Liver (tissue), 9 donors: ENCODE results near the gene ACSL1. TPM values are rescaled to one million over a fixed set of nuclear protein-coding genes. Genes with fewer than 3 reads are reported as not detected.

Experiments used
- DNase-seq: peaks from one replicate; pipeline ENCODE4 v3.0.0-alpha.2; 2017; ENCODE audit warnings: low spot score
- H3K27ac ChIP-seq, 2 donors: one replicate each; pipeline ENCODE4 v1.7.0; 2013; ENCODE audit warnings: inconsistent platforms in 2 of 2, low read length in 2 of 2, control low read depth in 1 of 2, low read depth in 1 of 2, mild to moderate bottlenecking in 1 of 2
- H3K27me3 ChIP-seq, 4 donors: one replicate each; pipeline versions ENCODE4 v1.6.1 to v1.7.0; 2013; ENCODE audit warnings: low read length in 3 of 4, inconsistent platforms in 1 of 4, mild to moderate bottlenecking in 1 of 4, moderate library complexity in 1 of 4; ENCODE audit not compliant: control insufficient read depth in 4 of 4, insufficient read depth in 4 of 4
- H3K36me3 ChIP-seq, 4 donors: one replicate each; pipeline versions ENCODE4 v1.6.1 to v1.7.0; 2013; ENCODE audit warnings: low read length in 3 of 4, mild to moderate bottlenecking in 3 of 4, low read depth in 1 of 4, moderate library complexity in 1 of 4; ENCODE audit not compliant: control insufficient read depth in 4 of 4, insufficient read depth in 3 of 4
- H3K4me1 ChIP-seq, 4 donors: one replicate each; pipeline versions ENCODE4 v1.6.1 to v1.7.0; 2013; ENCODE audit warnings: low read length in 3 of 4, mild to moderate bottlenecking in 3 of 4, moderate library complexity in 1 of 4; ENCODE audit not compliant: control insufficient read depth in 4 of 4, insufficient read depth in 4 of 4
- H3K4me3 ChIP-seq, 3 donors: one replicate each; pipeline versions ENCODE4 v1.6.1 to v1.7.0; 2013; ENCODE audit warnings: low read length in 3 of 3, control low read depth in 1 of 3, low read depth in 1 of 3, mild to moderate bottlenecking in 1 of 3
- H3K9ac ChIP-seq, 2 donors: one replicate each; pipeline ENCODE4 v1.7.0; 2013; ENCODE audit warnings: low read length in 2 of 2, mild to moderate bottlenecking in 2 of 2, moderate library complexity in 2 of 2, control low read depth in 1 of 2, low read depth in 1 of 2
- H3K9me3 ChIP-seq, 4 donors: one replicate each; pipeline versions ENCODE4 v1.6.1 to v1.7.0; 2013; ENCODE audit warnings: low read length in 3 of 4; ENCODE audit not compliant: control insufficient read depth in 4 of 4
- ATF3 ChIP-seq: IDR thresholded peaks from 2 replicates; pipeline ENCODE4 v1.6.1; 2016; ENCODE audit warnings: antibody characterized with exemption
- CTCF ChIP-seq: fragments of 150-350 bp; IDR thresholded peaks from 2 replicates; pipeline ENCODE4 v1.5.1; 2017; ENCODE audit warnings: improper control_type of control experiment, low read depth, low read length; ENCODE audit not compliant: missing input control
- EGR1 ChIP-seq, 2 donors: IDR thresholded peaks; 2 replicates each; pipeline ENCODE4 v1.6.1; 2016 to 2018; ENCODE audit warnings: antibody characterized with exemption in 2 of 2, low read depth in 2 of 2
- FOXA1 ChIP-seq: IDR thresholded peaks from 2 replicates; pipeline ENCODE4 v1.6.1; 2016; ENCODE audit warnings: antibody characterized with exemption
- HNF4G ChIP-seq: IDR thresholded peaks from 2 replicates; pipeline ENCODE4 v1.6.1; 2016; ENCODE audit warnings: antibody characterized with exemption
- JUND ChIP-seq, 2 donors: IDR thresholded peaks; 2 replicates each; pipeline ENCODE4 v1.6.1; 2016; ENCODE audit warnings: antibody characterized with exemption in 2 of 2
- MAX ChIP-seq: IDR thresholded peaks from 2 replicates; pipeline ENCODE4 v1.6.1; 2016; ENCODE audit warnings: antibody characterized with exemption
- NR2F2 ChIP-seq: IDR thresholded peaks from 2 replicates; pipeline ENCODE4 v1.6.1; 2016; ENCODE audit warnings: antibody characterized with exemption
- RAD21 ChIP-seq, 2 donors: IDR thresholded peaks; 2 replicates each; pipeline ENCODE4 v1.6.1; 2016; ENCODE audit warnings: antibody characterized with exemption in 2 of 2, mild to moderate bottlenecking in 2 of 2
- REST ChIP-seq: IDR thresholded peaks from 2 replicates; pipeline ENCODE4 v1.6.1; 2016; ENCODE audit warnings: antibody characterized with exemption, mild to moderate bottlenecking
- RXRA ChIP-seq, 2 donors: IDR thresholded peaks; 2 replicates each; pipeline ENCODE4 v1.6.1; 2017 to 2018; ENCODE audit warnings: antibody characterized with exemption in 2 of 2, mild to moderate bottlenecking in 1 of 2
- SP1 ChIP-seq: IDR thresholded peaks from 2 replicates; pipeline ENCODE4 v1.6.1; 2018; ENCODE audit warnings: antibody characterized with exemption, mild to moderate bottlenecking
- TAF1 ChIP-seq: conservative IDR thresholded peaks from 2 replicates; pipeline ENCODE4 v1.6.1; 2016; ENCODE audit warnings: antibody characterized with exemption, mild to moderate bottlenecking
- ZBTB33 ChIP-seq: IDR thresholded peaks from 2 replicates; pipeline ENCODE4 v1.6.1; 2016; ENCODE audit warnings: antibody characterized with exemption
- WGBS: extraction: QIAGEN DNeasy Blood & Tissue Kit; methylation state at CpG from one replicate; pipeline ENCODE4 v1.1.7; 2013; 5-methylcytosine and 5-hydroxymethylcytosine counted together
- polyA plus RNA-seq, 2 donors: library from polyadenylated mRNA; stranded (reverse) in 1 of 2; unstranded in 1 of 2; fragments of 200-250 nt in 1 of 2; fragments of >200 nt in 1 of 2; fragmentation: Nextera tagmentation in 1 of 2; extraction: Ambion mirVana in 1 of 2; gene quantifications; one replicate each; pipeline versions ENCODE4 v1.2.1 to v1.2.3, GENCODE V29; 2013 to 2015
- total RNA-seq, 2 donors: library from RNA; depleted of rRNA; stranded (reverse); fragments of >200 nt; gene quantifications; one replicate each; pipeline ENCODE4 v1.2.3, GENCODE V29; 2014
- donor health status: healthy.
- donor health status: healthy.
- donor health status: healthy.
- donor health status: healthy.
- donor health status: healthy.

Gene ACSL1
- total and polyA plus RNA-seq, 4 donors, result 210 to 2,226 (median 878) TPM

GRCh38 chr4:184807797-184808712 lies 17.7 kb downstream of the ACSL1 start:
- Histone ChIP-seq H3K4me1 (peaks cover 12 to 74% (median 60%) of the 10 kb centered on the region in 4 donors), H3K4me3 (no peak overlapping the region), H3K27ac (peak overlapping the region; percentile 56 to 60), H3K9me3 (no peaks in the 10 kb centered on the region), H3K36me3 (peaks cover 0 to 2% (median 0%) of the 10 kb centered on the region in 4 donors), H3K9ac (no peak overlapping the region), H3K27me3 (no peaks in the 10 kb centered on the region)
- TF ChIP-seq SP1, result no peak
- TF ChIP-seq MAX, result peak; percentile 17
- no peak for TF ChIP-seq ZBTB33
- no peak for TF ChIP-seq HNF4G
- no peak for TF ChIP-seq ATF3
- no peak for TF ChIP-seq RAD21 (IDR thresholded peaks at IDR 0.05)
- TF ChIP-seq RXRA (IDR thresholded peaks at IDR 0.05), result peak in 1 of 2 donors; percentile 21
- no peak for DNase-seq
- 51% methylated on average over 9 of the region's 9 CpGs for WGBS

GRCh38 chr4:184807256-184807655 lies 18.5 kb downstream of the ACSL1 start:
- 63% methylated on average over 3 of the region's 3 CpGs for WGBS
- no peaks in the 10 kb centered on the region for H3K9me3 ChIP-seq
- H3K9ac ChIP-seq, result no peak overlapping the region
- H3K36me3 ChIP-seq, result peaks cover 0 to 8% (median 4%) of the 10 kb centered on the region in 4 donors
- peaks cover 10 to 74% (median 59%) of the 10 kb centered on the region in 4 donors for H3K4me1 ChIP-seq
- no peaks in the 10 kb centered on the region for H3K27me3 ChIP-seq
- H3K27ac ChIP-seq, result peak overlapping the region; percentile 56 to 60
- H3K4me3 ChIP-seq, result no peak overlapping the region
- no peak for TF ChIP-seq RAD21 (IDR thresholded peaks at IDR 0.05)
- TF ChIP-seq CTCF, result no peak
- TF ChIP-seq HNF4G, result no peak
- no peak for TF ChIP-seq MAX
- TF ChIP-seq EGR1 (IDR thresholded peaks at IDR 0.05; ENCODE audit: low read depth in 2 of 2), result no peak
- no peak for TF ChIP-seq TAF1
- TF ChIP-seq ZBTB33, result no peak
- no peak for TF ChIP-seq SP1
- TF ChIP-seq REST, result no peak
- no peak for TF ChIP-seq NR2F2
- TF ChIP-seq FOXA1, result no peak
- no peak for TF ChIP-seq JUND (IDR thresholded peaks at IDR 0.05)
- TF ChIP-seq ATF3, result no peak
- TF ChIP-seq RXRA (IDR thresholded peaks at IDR 0.05), result no peak
- no peak for DNase-seq
